HepG2 (cell line): ENCODE data around the gene XPC. TPM values are rescaled to one million over a fixed set of nuclear protein-coding genes. Genes with fewer than 3 reads are reported as not detected.

ENCODE experiments used
- ATAC-seq: fragments of 200-7000 bp; cut with Tn5 transposase; 3 replicates; pipeline ENCODE4 v1.9.1; 2020; ENCODE audit warnings: mild to moderate bottlenecking, moderate library complexity
- BruUV-seq: library from RNA; stranded (reverse); fragments of 400-500 nt; replicated peaks from 2 replicates; lab custom pipeline; 2021; lab: Mats Ljungman, UMichigan
- CTCF ChIA-PET: fragments of 300-600 bp; formaldehyde crosslinking; extraction: SDS; loops from one replicate; lab custom pipeline; 2021; ENCODE audit warnings: low total read pairs, inconsistent platforms, low intra/inter-chr PET ratio; lab: Yijun Ruan, JAX
- POLR2A ChIA-PET: fragments of 350-600 bp; sonication (Branson Sonifier 250); formaldehyde crosslinking; loops from one replicate; lab custom pipeline; 2020; ENCODE audit warnings: antibody characterized with exemption, inconsistent platforms; lab: Yijun Ruan, JAX
- DNase-seq: peaks from one replicate; pipeline ENCODE4 v3.0.0-alpha.2; 2015; ENCODE audit warnings: low spot score
- FAIRE-seq: peaks from 3 replicates; lab custom pipeline; 2011; peaks lifted over from hg19 to GRCh38; lab: Jason Lieb, UNC
- H2AFZ ChIP-seq: one replicate; pipeline ENCODE4 v1.6.1; 2011; ENCODE audit warnings: low read length, inconsistent platforms
- H3K27ac ChIP-seq: fragments of 300-600 bp; 3 replicates; pipeline ENCODE4 v1.8.0; 2011; ENCODE audit warnings: mixed run types, mild to moderate bottlenecking, mixed read lengths, low read length, inconsistent platforms; ENCODE audit not compliant: insufficient read depth; ENCODE audit errors: extremely low read length
- H3K27me3 ChIP-seq, 2 experiments: fragments of 200-600 bp in 1 of 2; 2 replicates in 1 of 2; 3 replicates in 1 of 2; pipeline versions ENCODE4 v1.6.0 to v1.8.0; 2011; ENCODE audit warnings: low read length in 2 of 2, mild to moderate bottlenecking in 2 of 2, moderate library complexity in 2 of 2, inconsistent platforms in 1 of 2; ENCODE audit not compliant: insufficient read depth in 2 of 2, control insufficient read depth in 1 of 2
- H3K36me3 ChIP-seq, 2 experiments: fragments of 200-600 bp in 1 of 2; replicated peaks in 1 of 2; 2 replicates in 1 of 2; 3 replicates in 1 of 2; pipeline versions ENCODE4 v1.5.1 to v1.8.0; 2011; ENCODE audit warnings: low read length in 2 of 2, inconsistent platforms in 1 of 2; ENCODE audit not compliant: insufficient read depth in 2 of 2, control insufficient read depth in 1 of 2
- H3K4me1 ChIP-seq: 2 replicates; pipeline ENCODE4 v1.5.1; 2012; ENCODE audit warnings: low read length, inconsistent platforms; ENCODE audit not compliant: insufficient read depth
- H3K4me2 ChIP-seq: 2 replicates; pipeline ENCODE4 v1.6.0; 2011; ENCODE audit warnings: low read depth, low read length, inconsistent platforms
- H3K4me3 ChIP-seq, 3 experiments: fragments of 200-600 bp in 1 of 3; sonication (generic), shearing (Covaris generic) in 1 of 3; replicated peaks in 1 of 3; 2 replicates each; pipeline ENCODE4 v1.5.1; 2011 to 2016; ENCODE audit warnings: low read length in 3 of 3, inconsistent platforms in 2 of 3, low read depth in 2 of 3, mild to moderate bottlenecking in 2 of 3, control low read depth in 1 of 3, mixed read lengths in 1 of 3; ENCODE audit not compliant: insufficient read depth in 1 of 3
- H3K79me2 ChIP-seq: one replicate; pipeline ENCODE4 v1.6.1; 2011; ENCODE audit warnings: low read length, inconsistent platforms; ENCODE audit not compliant: insufficient read depth
- H3K9ac ChIP-seq: 2 replicates; pipeline ENCODE4 v1.6.0; 2011; ENCODE audit warnings: mild to moderate bottlenecking, low read depth, low read length, inconsistent platforms; ENCODE audit not compliant: insufficient read depth
- H3K9me3 ChIP-seq: 2 replicates; pipeline ENCODE4 v1.5.1; 2012; ENCODE audit warnings: mild to moderate bottlenecking, low read length
- H4K20me1 ChIP-seq: 2 replicates; pipeline ENCODE4 v1.6.0; 2011; ENCODE audit warnings: inconsistent platforms, mild to moderate bottlenecking, low read length, moderate library complexity; ENCODE audit not compliant: insufficient read depth
- CBFB ChIP-seq: sonication (generic); formaldehyde crosslinking; IDR thresholded peaks from 2 replicates; pipeline ENCODE4 v1.4.0; 2020; ENCODE audit warnings: missing genetic modification reagents
- KMT2A ChIP-seq: sonication (generic); formaldehyde crosslinking; IDR thresholded peaks from 2 replicates; pipeline ENCODE4 v1.4.0; 2020; ENCODE audit warnings: missing genetic modification reagents
- SP4 ChIP-seq: sonication (generic); formaldehyde crosslinking; IDR thresholded peaks from 2 replicates; pipeline ENCODE4 v1.8.1; 2023; ENCODE audit warnings: mild to moderate bottlenecking, missing genetic modification reagents
- WGBS: methylation state at CpG from one replicate; pipeline ENCODE4 v1.1.6; 2017; ENCODE audit warnings: low lambda C conversion rate; 5-methylcytosine and 5-hydroxymethylcytosine counted together
- in situ Hi-C: cut with HindIII; loops from 2 replicates; pipeline ENCODE4 v1.10.0; 2017; ENCODE audit warnings: low pct_unique_long_range_greater_than_20kb; ENCODE audit not compliant: extremely low pct_ligation_motif_present
- intact Hi-C: fragments of 100-400 bp; cut with micrococcal nuclease; formaldehyde crosslinking; loops from one replicate; pipeline ENCODE4 v1.10.0; 2022; ENCODE audit not compliant: unreplicated experiment
- polyA plus RNA-seq, 8 experiments: library from polyadenylated mRNA; depleted of rRNA in 3 of 8; stranded (reverse) in 7 of 8; unstranded in 1 of 8; fragments of >200 nt; fragmentation: Illumina TruSeq in 4 of 8; extraction: Trizol in 4 of 8; gene quantifications; 2 replicates each; pipeline versions ENCODE4 v1.2.1 to v1.2.3, GENCODE V29; 2011 to 2016; ENCODE audit warnings: low read depth in 4 of 8, missing spikeins in 1 of 8, mixed read lengths in 1 of 8; ENCODE audit not compliant: insufficient read depth in 1 of 8
- total RNA-seq, 5 experiments: library from RNA; depleted of rRNA; stranded (reverse); fragments of >200 nt; fragmentation: Illumina TruSeq; extraction: Trizol; gene quantifications; 2 replicates each; pipeline ENCODE4 v1.2.3, GENCODE V29; 2016; ENCODE audit warnings: low read depth in 1 of 5
- TF ChIP-seq, protein P1 (sequence below): sonication (generic); formaldehyde crosslinking; IDR thresholded peaks from 2 replicates; pipeline ENCODE4 v1.5.1; 2020; ENCODE audit warnings: mild to moderate bottlenecking, missing genetic modification reagents, moderate library complexity
- TF ChIP-seq, protein P2 (sequence below): sonication (generic); formaldehyde crosslinking; IDR thresholded peaks from 2 replicates; pipeline ENCODE4 v1.8.1; 2022; ENCODE audit warnings: low read depth, mild to moderate bottlenecking, missing genetic modification reagents

XPC gene
- total and polyA plus RNA-seq, 2 of the 13 experiments (the other 11 are each of a cell fraction or from before 2014, with no cell fraction given) = 9.4 to 24.1 TPM

DNA sequence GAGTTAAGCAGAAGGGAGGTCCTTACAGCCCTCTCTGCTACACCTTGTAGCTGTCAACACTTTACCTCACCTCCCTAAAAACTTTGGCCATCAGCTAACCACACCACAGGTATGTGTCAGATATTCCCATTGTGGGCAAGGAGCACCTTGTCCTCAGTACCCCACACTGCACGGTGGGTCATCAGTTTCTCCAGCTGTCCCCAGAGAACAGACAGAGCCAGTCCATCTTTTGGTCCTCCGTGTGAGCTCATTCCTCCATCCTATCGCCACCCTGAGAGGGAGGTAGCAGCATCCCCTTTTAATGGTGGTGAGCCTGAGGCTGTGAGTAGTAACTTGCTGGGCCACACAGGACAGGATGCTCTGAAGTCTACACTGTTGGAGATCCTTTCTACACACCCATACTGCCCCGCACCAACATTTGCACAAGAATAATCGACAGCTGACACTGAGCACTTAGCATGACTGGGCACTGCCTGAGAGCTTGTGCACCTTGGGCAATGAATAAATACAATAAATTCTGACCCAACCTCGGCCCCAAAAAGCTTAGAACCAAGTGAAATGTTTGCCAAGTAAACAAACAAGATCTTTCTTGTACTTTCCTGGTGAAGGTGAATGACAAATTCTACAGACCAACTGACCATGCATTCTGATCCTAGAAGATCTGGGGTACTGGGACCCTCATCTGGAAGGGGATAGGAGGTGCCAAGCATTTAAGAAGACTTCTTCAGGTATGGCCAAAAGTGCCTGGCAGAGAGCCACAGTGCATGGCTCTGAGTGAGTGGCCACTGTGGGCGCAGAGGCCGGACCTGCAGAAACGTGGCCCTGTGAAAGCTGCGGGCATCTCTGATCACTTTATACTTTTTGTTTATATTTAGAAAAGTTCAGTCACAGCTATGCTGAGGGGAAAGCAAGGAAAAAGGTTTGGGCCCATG lies 60.7 kb downstream of the XPC start:
- no peak for ATAC-seq
- POLR2A ChIA-PET = interaction anchor here (1.9 to 3.3 kb wide), 2 partner anchors 26 to 60 kb away, joined by 5 to 21 read pairs; partner anchors contain the start of genes LSM3 and XPC
- intact Hi-C loops (loop anchor here (1.0 to 2.0 kb wide), 2 partner anchors 61 to 222 kb away; partner anchors contain the start of genes LSM3 and XPC), in situ Hi-C loops (loop anchor here (5.0 kb wide), 1 partner anchor 220 kb away; no protein-coding TSS in a partner anchor)
- DNase-seq = no peak
- no TSS peak for BruUV-seq
- H3K27ac ChIP-seq = peak overlapping the region; percentile 81
- no peak overlapping the region for H2AFZ ChIP-seq
- CTCF ChIA-PET = no interaction called here
- peaks cover 16% of the 10 kb centered on the region for H3K79me2 ChIP-seq
- peaks cover 71% of the 10 kb centered on the region for H3K4me1 ChIP-seq
- FAIRE-seq = no peak
- no peaks in the 10 kb centered on the region for H3K9me3 ChIP-seq
- peak overlapping the region in 1 of 3 experiments; percentile 47; a peak in 2 of 6 replicates for H3K4me3 ChIP-seq
- H4K20me1 ChIP-seq = no peaks in the 10 kb centered on the region
- peak overlapping the region; percentile 71 for H3K4me2 ChIP-seq
- WGBS = 70% methylated on average over 10 of the region's 10 CpGs
- H3K27me3 ChIP-seq = no peaks in the 10 kb centered on the region
- peaks cover 11 to 36% of the 10 kb centered on the region in 2 experiments for H3K36me3 ChIP-seq
- peak overlapping the region; percentile 57; the same call in 1 of the 2 replicates for H3K9ac ChIP-seq
- TF ChIP-seq, protein P1, sequence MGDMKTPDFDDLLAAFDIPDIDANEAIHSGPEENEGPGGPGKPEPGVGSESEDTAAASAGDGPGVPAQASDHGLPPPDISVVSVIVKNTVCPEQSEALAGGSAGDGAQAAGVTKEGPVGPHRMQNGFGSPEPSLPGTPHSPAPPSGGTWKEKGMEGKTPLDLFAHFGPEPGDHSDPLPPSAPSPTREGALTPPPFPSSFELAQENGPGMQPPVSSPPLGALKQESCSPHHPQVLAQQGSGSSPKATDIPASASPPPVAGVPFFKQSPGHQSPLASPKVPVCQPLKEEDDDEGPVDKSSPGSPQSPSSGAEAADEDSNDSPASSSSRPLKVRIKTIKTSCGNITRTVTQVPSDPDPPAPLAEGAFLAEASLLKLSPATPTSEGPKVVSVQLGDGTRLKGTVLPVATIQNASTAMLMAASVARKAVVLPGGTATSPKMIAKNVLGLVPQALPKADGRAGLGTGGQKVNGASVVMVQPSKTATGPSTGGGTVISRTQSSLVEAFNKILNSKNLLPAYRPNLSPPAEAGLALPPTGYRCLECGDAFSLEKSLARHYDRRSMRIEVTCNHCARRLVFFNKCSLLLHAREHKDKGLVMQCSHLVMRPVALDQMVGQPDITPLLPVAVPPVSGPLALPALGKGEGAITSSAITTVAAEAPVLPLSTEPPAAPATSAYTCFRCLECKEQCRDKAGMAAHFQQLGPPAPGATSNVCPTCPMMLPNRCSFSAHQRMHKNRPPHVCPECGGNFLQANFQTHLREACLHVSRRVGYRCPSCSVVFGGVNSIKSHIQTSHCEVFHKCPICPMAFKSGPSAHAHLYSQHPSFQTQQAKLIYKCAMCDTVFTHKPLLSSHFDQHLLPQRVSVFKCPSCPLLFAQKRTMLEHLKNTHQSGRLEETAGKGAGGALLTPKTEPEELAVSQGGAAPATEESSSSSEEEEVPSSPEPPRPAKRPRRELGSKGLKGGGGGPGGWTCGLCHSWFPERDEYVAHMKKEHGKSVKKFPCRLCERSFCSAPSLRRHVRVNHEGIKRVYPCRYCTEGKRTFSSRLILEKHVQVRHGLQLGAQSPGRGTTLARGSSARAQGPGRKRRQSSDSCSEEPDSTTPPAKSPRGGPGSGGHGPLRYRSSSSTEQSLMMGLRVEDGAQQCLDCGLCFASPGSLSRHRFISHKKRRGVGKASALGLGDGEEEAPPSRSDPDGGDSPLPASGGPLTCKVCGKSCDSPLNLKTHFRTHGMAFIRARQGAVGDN (CRISPR knock-in tag) = no peak
- no peak for TF ChIP-seq SP4
- TF ChIP-seq KMT2A (CRISPR knock-in tag) = no peak
- TF ChIP-seq, protein P2, sequence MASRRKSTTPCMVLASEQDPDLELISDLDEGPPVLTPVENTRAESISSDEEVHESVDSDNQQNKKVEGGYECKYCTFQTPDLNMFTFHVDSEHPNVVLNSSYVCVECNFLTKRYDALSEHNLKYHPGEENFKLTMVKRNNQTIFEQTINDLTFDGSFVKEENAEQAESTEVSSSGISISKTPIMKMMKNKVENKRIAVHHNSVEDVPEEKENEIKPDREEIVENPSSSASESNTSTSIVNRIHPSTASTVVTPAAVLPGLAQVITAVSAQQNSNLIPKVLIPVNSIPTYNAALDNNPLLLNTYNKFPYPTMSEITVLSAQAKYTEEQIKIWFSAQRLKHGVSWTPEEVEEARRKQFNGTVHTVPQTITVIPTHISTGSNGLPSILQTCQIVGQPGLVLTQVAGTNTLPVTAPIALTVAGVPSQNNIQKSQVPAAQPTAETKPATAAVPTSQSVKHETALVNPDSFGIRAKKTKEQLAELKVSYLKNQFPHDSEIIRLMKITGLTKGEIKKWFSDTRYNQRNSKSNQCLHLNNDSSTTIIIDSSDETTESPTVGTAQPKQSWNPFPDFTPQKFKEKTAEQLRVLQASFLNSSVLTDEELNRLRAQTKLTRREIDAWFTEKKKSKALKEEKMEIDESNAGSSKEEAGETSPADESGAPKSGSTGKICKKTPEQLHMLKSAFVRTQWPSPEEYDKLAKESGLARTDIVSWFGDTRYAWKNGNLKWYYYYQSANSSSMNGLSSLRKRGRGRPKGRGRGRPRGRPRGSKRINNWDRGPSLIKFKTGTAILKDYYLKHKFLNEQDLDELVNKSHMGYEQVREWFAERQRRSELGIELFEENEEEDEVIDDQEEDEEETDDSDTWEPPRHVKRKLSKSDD (CRISPR knock-in tag) = no peak
- no peak for TF ChIP-seq CBFB
- TF ChIP-seq, all 625 proteins: peak for 0
